Measurements from ENCODE around the gene NOXA1.

GRCh38 chr9:137479892-137480685 lies 56.9 kb downstream of the NOXA1 start:
- TF ChIP-seq CTCF (IDR thresholded peaks at IDR 0.05) (no peak), POLR2A (IDR thresholded peaks at IDR 0.05) (no peak)

All from lower leg skin (tissue), 3 donors.